ENCODE results near the gene SNRNP70. TPM values are rescaled to one million over a fixed set of nuclear protein-coding genes. Genes with fewer than 3 reads are reported as not detected.
"Not testable (repeated sequence)": the region's sequence is repeated elsewhere in the genome, so short reads cannot be mapped to it uniquely, and the experiment has no call there.

Gene SNRNP70
- total RNA-seq, 2 experiments from 2014 or later = 181 to 392 TPM

DNA sequence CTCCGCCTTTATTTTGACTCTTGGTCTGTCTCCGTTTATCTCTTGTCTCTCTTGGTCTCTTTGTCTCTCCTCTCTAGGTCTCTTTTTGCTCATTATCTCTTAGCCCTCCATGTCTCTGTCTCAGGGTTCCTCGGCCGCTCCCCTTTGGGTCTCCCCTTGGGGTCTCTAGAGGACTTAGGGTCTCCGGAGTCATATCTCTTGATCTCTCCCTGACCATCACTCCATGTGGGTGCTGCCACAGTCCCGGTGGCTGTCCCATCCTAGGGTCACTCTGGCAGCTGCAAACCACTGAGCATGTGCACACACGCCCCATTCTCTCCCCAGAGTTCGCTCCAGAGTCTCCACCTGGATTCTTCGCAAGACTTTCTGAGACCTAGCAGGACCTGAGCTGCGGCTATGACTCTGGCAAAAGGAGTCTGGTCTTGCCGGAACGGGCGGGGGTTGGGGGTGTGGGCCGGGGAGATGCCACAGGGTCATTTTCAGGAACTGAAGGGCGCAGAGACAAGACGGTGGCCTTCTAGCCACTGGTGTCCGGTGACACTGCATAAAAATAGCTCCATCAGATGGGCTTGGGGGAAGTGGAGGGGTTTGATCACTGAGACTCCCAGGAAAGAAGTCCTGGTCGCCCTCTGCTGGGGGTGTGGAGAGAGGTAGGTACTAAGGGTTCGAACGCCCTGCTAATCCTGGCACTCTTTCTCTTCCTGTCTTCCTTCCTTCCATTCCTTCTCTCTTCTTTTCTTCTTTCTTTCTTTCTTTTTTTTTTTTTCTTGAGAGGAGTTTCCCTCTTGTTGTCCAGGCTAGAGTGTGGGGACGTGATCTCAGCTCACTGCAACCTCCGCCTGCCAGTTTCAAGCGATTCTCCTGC, 11.5 kb upstream of the SNRNP70 start:
- no TSS peak for BruUV-seq (replicated peaks)
- no peaks in the 10 kb centered on the region for H4K20me1 ChIP-seq (ENCODE audit: insufficient read depth, low read length)
- CTCF ChIA-PET (ENCODE audit: unreplicated experiment) = no interaction called here
- intact Hi-C loops (cut with micrococcal nuclease; ENCODE audit: unreplicated experiment) = no loop called here
- POLR2A ChIA-PET = interaction anchor here (0.7 kb wide), 1 partner anchor 24 kb away, joined by 4 read pairs; no protein-coding TSS in a partner anchor
- H3K36me3 ChIP-seq (ENCODE audit: insufficient read depth, low read length) = no peaks in the 10 kb centered on the region
- no peak overlapping the region for H3K4me2 ChIP-seq (ENCODE audit: low read length)
- no peak overlapping the region for H3K27ac ChIP-seq (ENCODE audit: low read depth, low read length, poor library complexity, severe bottlenecking)
- no peak overlapping the region for H2AFZ ChIP-seq (ENCODE audit: low read length)
- peak; percentile 19 for DNase-seq (ENCODE audit: low spot score)
- H3K79me2 ChIP-seq (ENCODE audit: insufficient read depth, low read depth, low read length) = no peaks in the 10 kb centered on the region
- TF ChIP-seq, protein P1, sequence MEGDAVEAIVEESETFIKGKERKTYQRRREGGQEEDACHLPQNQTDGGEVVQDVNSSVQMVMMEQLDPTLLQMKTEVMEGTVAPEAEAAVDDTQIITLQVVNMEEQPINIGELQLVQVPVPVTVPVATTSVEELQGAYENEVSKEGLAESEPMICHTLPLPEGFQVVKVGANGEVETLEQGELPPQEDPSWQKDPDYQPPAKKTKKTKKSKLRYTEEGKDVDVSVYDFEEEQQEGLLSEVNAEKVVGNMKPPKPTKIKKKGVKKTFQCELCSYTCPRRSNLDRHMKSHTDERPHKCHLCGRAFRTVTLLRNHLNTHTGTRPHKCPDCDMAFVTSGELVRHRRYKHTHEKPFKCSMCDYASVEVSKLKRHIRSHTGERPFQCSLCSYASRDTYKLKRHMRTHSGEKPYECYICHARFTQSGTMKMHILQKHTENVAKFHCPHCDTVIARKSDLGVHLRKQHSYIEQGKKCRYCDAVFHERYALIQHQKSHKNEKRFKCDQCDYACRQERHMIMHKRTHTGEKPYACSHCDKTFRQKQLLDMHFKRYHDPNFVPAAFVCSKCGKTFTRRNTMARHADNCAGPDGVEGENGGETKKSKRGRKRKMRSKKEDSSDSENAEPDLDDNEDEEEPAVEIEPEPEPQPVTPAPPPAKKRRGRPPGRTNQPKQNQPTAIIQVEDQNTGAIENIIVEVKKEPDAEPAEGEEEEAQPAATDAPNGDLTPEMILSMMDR (conservative IDR thresholded peaks at IDR 0.05; ENCODE audit: low read length) = peak; percentile 52
- TF ChIP-seq EZH2phosphoT487 (IDR thresholded peaks at IDR 0.05; ENCODE audit: borderline replicate concordance, low read depth, low read length) = no peak
- H3K9me2 ChIP-seq (ENCODE audit: insufficient read depth, low read length) = no peaks in the 10 kb centered on the region
- no peak overlapping the region for H3K4me3 ChIP-seq (ENCODE audit: low read depth, low read length, poor library complexity, severe bottlenecking)
- H3K4me1 ChIP-seq (ENCODE audit: insufficient read depth, low read length, poor library complexity, severe bottlenecking) = no peaks in the 10 kb centered on the region
- no peaks in the 10 kb centered on the region for H3K9me3 ChIP-seq (ENCODE audit: low read length)

DNA sequence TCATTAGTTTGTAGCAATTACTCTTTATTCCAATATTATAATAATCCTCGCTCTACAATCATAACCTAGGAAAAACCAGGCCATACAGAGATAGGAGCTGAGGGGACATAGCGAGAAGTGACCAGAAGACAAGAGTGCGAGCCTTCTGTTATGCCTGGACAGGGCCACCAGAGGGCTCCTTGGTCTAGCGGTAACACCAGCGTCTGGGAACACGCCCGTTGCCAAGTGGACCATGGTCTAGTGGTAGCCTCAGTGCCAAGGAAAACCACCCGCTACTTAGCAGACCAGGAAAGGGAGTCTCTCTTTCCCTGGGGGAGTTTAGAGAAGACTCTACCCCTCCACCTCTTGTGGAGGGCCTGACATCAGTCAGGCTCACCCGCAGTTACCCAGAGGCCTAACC, 10.4 kb upstream of the SNRNP70 start:
- H3K4me1 ChIP-seq (ENCODE audit: insufficient read depth, low read length, poor library complexity, severe bottlenecking); BruUV-seq (replicated peaks); CTCF ChIA-PET (ENCODE audit: unreplicated experiment); H3K27ac ChIP-seq (ENCODE audit: low read depth, low read length, poor library complexity, severe bottlenecking); H3K79me2 ChIP-seq (ENCODE audit: insufficient read depth, low read depth, low read length); H3K9me3 ChIP-seq (ENCODE audit: low read length); H3K9me2 ChIP-seq (ENCODE audit: insufficient read depth, low read length); H3K4me2 ChIP-seq (ENCODE audit: low read length); H3K4me3 ChIP-seq (ENCODE audit: low read depth, low read length, poor library complexity, severe bottlenecking); H3K36me3 ChIP-seq (ENCODE audit: insufficient read depth, low read length); H4K20me1 ChIP-seq (ENCODE audit: insufficient read depth, low read length); H2AFZ ChIP-seq (ENCODE audit: low read length); intact Hi-C loops (cut with micrococcal nuclease; ENCODE audit: unreplicated experiment): not testable (repeated sequence)
- POLR2A ChIA-PET = interaction anchor here (0.7 kb wide), 1 partner anchor 23 kb away, joined by 4 read pairs; no protein-coding TSS in a partner anchor
- TF ChIP-seq, protein P1 (conservative IDR thresholded peaks at IDR 0.05; ENCODE audit: low read length) = peak; percentile 59
- peak; percentile 40 for DNase-seq (ENCODE audit: low spot score)

DNA sequence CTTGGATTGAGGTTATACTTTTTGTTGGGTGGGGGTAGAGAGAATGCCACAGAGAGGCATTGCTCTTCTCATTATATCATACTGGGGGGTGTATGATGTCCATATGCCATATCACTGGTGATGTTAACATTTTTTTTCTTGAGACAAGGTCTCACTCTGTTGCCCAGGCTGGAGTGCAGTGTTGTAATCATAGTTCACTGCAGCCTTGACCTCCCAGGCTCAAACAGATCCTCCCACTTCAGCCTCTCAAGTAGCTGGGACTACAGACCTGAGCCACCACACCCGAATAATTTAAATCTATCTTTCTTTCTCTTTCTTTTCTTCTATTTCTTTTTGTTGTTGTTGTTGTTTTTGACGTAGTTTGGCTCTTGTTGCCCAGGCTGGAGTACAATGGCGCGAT, 4.9 kb upstream of the SNRNP70 start:
- ChIA-PET CTCF (ENCODE audit: unreplicated experiment) (no interaction called here), POLR2A (no interaction called here)
- no TSS peak for BruUV-seq (replicated peaks)
- TF ChIP-seq, protein P1 (conservative IDR thresholded peaks at IDR 0.05; ENCODE audit: low read length) = no peak
- no peak for TF ChIP-seq EZH2phosphoT487 (IDR thresholded peaks at IDR 0.05; ENCODE audit: borderline replicate concordance, low read depth, low read length)
- Histone ChIP-seq H3K27ac (ENCODE audit: low read depth, low read length, poor library complexity, severe bottlenecking) (no peak overlapping the region), H3K4me2 (ENCODE audit: low read length) (no peak overlapping the region), H3K79me2 (ENCODE audit: insufficient read depth, low read depth, low read length) (peaks cover under 1% of the 10 kb centered on the region; the same call in 1 of the 2 replicates), H3K9me2 (ENCODE audit: insufficient read depth, low read length) (no peaks in the 10 kb centered on the region), H4K20me1 (ENCODE audit: insufficient read depth, low read length) (no peaks in the 10 kb centered on the region), H3K36me3 (ENCODE audit: insufficient read depth, low read length) (no peaks in the 10 kb centered on the region), H3K4me3 (ENCODE audit: low read depth, low read length, poor library complexity, severe bottlenecking) (no peak overlapping the region), H3K4me1 (ENCODE audit: insufficient read depth, low read length, poor library complexity, severe bottlenecking) (peaks cover 6% of the 10 kb centered on the region), H2AFZ (ENCODE audit: low read length) (no peak overlapping the region), H3K9me3 (ENCODE audit: low read length) (no peaks in the 10 kb centered on the region)
- intact Hi-C loops (cut with micrococcal nuclease; ENCODE audit: unreplicated experiment) = no loop called here
- DNase-seq (ENCODE audit: low spot score) = no peak
